Right renal pelvis (tissue), 4 donors: Measurements from ENCODE around the gene ANKRD40CL. TPM values are rescaled to one million over a fixed set of nuclear protein-coding genes. Genes with fewer than 3 reads are reported as not detected.
A peak's percentile ranks its signal among the peaks of the same experiment; 100 is the strongest.
"Not testable (repeated sequence)": the region's sequence is repeated elsewhere in the genome, so short reads cannot be mapped to it uniquely, and the experiment has no call there.

Experiments used
- DNase-seq, 4 donors: peaks; one replicate each; pipeline ENCODE4 v3.0.0-alpha.2; 2013; ENCODE audit warnings: low read depth in 4 of 4, low spot score in 3 of 4, missing footprints in 1 of 4
- polyA plus RNA-seq, 4 donors: library from polyadenylated mRNA; unstranded; fragments of 120-200 nt; gene quantifications; one replicate each; pipeline ENCODE4 v1.2.1, GENCODE V29; 2013; ENCODE audit not compliant: insufficient read length in 4 of 4

The ANKRD40CL gene
- polyA plus RNA-seq, 4 donors, result 0.17 to 0.37 (median 0.18) TPM; not detected in 1

DNA sequence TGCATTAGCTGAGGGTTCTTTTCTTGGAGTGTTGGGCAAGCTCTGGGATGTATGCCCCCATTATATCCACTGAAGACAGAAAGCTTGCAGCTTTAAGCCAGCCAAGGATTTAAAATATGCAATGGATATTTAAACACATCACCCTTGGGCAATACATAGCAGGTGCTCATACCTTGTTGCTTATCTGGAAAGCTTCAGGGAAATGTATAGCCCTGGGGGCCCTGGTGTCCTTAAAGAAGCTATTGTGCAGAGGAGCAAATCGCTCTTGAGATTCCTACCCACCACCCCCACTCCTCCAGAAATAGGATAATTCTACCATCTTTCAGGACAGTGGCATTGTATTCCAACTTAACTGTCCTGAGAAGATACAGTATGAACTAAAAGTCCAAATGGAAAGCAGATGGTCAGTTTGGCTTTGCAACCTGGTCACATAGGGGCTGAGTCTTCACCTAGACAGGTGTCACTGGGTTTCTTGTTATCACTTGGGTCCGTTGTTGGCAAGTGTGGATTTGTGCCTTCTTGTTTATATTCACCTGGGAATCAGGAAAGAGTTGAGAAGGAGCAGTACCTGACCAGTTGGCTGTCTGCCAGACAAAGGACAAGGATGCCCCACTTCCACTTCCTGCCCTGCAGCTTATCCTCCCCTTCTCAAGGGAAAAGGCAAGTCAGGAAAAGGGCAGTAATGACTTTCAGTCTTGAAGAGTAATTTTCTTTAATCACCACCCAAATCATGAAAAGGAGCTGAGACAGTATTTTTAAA is 3.4 kb downstream of the ANKRD40CL start:
- DNase-seq, result no peak

DNA sequence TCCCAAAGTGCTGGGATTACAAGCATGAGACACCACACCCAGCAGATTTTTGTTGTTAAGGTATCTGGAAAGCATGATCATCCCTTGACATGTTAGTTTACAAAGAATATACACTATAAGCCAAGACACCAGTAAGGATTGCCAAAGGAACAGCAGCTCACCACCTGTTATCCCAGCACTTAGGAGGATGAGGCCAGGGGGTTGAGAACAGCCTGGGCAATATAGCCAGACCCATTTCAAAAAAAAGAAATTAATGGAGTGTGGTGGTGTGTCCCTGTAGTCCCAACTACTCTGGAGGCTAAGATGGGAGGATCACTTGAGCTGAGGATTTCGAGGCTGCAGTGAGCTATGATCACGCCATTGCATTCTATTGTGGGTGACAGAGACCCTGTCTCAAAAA is 5.1 kb downstream of the ANKRD40CL start:
- DNase-seq, result no peak

DNA sequence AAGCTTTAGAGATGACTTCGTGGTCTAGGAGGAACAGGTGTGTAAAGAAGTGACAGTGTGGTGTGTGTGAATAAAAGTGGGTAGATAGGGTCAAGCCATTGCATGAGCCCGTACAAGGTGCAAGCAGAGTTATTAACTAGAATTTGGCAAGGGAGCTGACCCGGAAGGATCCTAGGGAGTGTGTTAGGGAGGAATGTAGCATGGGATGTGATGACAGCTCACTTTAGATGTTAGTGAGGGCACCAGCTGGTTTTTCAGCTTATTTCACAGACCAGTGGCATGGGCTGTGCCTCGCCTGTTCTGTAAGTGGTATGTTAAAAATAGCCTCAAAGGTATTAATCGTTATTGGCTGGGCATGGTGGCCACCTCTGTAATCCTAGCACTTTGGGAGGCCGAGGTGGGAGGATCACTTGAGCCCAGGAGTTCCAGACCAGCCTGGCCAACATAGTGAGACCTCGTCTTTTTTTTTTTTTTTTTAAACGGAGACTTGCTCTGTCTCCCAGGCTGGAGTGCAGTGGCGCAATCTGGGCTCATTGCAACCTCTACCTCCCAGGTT is 8.3 kb downstream of the ANKRD40CL start:
- no peak for DNase-seq

DNA sequence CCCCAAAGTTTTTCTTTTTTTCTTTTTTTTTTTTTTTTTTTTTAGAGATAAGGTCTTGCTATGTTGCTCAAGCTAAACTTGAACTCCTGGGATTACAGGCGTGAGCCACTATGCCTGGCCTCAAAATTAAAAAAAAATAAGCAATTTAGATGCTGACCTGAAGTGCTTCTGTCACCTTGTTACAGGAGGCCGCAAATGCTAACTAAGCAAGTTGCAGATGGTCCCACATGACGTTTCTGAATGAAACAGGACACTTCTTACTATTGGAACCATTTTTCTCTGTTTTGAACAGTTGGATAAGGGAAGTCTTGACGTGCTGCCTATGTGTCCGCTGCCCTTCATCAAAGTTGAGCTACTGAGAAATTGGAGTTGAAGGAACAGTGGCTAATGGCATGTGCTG is 8.8 kb downstream of the ANKRD40CL start:
- DNase-seq, result no peak

DNA sequence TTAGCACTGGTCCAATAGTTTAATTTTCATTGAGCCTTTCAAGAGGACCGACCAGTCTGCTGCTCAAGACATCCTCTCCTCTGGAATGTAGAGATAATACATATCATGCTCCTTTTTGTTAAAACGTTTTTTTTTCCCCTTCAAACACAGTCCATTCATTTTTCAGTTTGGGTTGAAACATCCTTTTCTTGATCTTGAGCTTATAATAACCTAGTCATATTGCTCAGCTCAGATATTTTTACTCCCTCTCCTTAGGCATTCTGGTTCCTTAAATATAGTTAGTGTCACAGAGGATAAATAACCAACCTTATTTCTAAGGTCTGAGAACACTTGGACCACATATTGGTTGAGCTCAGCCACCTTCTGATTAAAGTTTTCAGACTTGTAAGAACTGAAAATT is 12.8 kb downstream of the ANKRD40CL start:
- no peak for DNase-seq

DNA sequence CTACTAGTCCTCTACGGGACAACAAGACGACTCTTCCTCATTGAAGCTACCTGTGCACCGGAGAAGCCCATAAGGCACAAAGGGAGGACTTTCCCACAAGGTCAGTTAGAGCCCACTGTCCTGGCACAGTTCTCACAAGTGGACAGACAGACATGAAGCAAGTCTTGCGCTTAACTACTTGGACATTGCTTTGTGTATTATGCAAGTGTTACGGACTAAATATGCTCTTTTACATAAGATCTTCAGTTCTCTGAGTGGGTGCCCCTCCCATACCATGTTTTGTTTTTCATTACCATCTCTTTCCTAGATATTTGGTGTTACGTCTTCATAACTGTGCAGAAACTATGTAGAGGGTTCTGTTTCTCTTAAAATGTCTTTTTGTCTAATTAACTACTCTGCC is 18.1 kb downstream of the ANKRD40CL start:
- DNase-seq, result no peak

DNA sequence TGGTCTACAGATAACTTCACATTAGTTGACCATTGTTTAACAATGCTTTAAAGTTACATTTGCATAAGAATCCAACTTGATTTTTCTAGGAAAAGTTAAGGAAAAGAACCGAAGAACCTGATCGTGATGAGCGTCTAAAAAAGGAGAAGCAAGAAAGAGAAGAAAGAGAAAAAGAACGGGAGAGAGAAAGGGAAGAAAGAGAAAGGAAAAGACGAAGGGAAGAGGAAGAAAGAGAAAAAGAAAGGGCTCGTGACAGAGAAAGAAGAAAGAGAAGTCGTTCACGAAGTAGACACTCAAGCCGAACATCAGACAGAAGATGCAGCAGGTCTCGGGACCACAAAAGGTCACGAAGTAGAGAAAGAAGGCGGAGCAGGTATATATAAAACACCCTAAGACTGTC is 21.7 kb downstream of the ANKRD40CL start:
- DNase-seq, result no peak

DNA sequence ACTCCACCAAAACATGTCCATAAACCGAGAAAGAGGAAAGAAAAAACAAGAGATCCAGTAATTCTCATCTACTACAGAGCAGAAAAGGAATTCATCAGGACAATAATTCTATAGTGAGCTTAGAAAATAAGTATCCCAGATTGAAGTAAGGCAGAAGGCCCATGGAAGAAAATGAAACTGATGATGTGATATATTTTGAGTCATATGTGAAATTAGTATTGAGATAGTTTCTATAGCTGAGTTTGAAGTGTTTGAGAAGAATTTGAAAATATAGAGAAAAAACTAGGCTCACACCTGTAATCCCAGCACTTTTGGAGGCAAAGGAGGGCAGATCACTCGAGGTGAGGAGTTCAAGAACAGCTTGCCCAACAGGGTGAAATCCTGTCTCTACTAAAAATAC is 28.2 kb downstream of the ANKRD40CL start:
- no peak for DNase-seq

DNA sequence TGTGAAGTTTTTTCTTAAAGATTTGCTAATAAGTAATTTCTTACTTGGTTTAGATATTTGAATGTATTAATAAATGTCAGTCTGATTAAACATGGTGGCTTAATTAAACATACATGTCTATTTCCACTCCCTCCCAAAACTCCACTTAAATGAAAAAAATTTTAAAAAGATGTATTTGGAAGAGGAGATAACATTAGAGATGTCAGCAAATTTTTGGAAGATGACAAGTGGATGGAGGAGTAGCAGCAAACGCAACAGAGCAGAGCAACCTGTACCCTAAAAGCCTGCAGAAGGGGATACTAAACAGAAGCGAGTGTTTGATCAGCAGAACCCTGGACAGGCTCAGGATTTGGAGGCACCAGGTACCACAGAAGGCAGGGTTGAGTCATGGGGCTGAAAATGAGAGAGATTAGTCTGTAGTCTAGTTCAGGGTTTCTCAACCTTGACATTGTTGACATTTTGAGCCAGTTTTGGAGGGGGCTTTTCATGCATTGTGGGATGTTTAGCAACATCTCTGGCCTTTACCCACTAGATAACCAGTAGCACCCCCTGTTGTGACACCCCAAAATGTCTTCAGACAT is 30.1 kb downstream of the ANKRD40CL start:
- no peak for DNase-seq

DNA sequence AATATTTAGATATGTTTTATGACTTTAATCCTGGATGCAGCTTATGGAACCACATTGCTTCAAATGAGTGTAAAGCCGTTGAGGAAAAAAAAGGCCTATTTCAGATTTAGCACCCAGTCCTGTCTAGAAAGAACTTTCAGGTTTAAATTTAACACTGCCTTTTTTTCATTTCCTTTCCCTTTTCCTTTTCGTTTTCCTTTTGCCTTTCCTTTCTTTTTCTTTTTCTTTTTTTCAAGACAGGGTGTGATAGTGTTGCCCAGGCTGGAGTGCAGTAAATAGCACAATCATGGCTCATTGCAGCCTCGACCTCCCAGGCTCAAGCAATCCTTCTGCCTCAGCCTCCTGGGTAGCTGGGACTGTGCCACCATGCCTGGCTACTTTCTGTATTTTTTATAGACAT is 32.0 kb downstream of the ANKRD40CL start:
- no peak for DNase-seq

DNA sequence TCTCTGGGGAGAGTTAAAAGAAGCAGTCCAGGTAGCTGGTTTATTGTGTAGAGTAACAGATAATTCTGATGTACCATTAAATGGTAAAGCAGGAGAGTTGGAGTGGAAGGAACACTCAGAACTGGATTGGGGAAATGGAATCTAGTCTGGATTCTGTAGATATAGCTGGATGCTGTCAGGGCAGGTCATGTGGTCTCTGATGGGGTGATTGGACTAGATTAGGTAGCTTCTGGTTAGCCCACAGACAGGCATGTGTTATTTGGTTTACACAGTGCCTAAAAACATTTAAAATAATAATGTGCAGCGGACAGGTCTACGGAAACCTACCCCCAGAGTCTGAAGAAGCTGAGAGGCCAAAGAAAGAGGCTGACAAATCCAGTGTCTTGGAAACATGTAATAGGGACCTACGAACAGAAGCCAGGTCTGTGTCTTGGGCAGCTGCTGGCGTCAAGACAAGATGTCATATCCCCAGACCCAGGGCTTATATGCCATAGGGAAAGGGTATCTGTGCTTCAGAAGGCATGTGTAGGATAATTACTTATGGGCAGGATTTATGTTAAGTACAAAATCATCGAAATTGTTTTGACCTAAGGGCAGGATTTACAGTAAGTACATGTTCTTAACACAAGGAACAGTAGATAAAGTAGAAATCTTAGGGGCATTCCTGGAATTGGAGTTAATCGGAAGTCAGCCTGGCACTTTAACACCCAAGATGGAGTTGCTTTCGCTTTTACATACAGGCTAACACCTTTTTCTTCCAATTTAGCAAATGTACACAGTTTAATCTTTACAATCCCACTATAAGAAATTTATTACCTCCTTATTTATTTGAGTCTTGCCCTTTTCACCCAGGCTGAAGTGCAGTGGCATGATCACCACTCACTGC is 35.5 kb downstream of the ANKRD40CL start:
- no peak for DNase-seq

DNA sequence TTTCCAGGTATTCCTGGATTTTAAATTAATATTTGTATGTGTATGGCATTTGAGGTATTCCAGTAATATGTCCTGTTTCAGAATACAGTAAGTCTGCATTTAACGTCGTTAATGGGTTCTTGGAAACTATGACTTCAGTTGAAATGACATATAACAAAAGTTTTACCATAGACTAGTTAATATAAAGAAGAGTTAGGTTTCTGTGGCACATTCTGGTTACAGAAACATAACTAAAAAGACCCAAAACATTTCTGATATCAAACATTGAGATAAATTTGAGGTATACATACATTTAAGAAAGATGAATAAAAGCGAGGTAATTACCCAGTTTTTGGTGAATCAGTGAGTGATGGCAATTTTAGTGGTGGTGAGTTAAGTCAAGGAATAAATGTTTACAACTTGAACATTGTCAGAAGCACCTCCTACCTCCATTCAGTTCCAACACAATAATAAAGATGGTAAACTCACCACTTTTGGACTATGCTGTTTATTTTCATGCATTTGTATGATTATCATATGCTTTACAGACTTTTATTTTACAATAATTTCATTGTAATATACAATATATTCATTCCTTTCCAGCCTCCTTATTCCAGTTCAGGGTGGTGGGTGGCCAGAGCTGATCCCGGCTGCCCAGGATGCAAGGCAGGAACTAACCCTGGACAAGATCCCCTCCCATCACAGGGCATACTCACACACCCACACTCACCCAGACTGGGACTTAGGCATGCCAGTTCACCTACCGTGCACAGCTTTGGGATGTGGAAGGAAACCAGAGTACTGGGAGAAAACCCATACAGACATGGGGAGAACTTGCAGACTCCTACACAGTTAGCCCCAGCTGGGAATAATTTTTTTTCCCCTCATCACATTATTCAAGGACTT is 38.2 kb downstream of the ANKRD40CL start:
- no peak for DNase-seq

DNA sequence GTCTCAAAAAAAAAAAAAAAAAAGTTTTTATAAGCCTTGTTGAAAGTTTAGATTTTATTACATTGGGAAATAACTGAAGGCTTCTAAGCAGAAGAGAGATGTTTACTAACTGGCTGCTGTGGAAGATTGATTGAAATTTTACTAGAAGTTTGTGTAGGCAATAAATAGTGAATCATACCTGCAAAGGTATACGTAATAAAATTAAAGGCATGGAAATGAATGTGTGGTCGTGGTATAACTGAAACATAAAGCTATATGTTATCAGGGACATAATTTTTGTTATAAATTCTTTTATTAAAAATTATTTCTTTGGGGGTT is 39.2 kb downstream of the ANKRD40CL start:
- no peak for DNase-seq

DNA sequence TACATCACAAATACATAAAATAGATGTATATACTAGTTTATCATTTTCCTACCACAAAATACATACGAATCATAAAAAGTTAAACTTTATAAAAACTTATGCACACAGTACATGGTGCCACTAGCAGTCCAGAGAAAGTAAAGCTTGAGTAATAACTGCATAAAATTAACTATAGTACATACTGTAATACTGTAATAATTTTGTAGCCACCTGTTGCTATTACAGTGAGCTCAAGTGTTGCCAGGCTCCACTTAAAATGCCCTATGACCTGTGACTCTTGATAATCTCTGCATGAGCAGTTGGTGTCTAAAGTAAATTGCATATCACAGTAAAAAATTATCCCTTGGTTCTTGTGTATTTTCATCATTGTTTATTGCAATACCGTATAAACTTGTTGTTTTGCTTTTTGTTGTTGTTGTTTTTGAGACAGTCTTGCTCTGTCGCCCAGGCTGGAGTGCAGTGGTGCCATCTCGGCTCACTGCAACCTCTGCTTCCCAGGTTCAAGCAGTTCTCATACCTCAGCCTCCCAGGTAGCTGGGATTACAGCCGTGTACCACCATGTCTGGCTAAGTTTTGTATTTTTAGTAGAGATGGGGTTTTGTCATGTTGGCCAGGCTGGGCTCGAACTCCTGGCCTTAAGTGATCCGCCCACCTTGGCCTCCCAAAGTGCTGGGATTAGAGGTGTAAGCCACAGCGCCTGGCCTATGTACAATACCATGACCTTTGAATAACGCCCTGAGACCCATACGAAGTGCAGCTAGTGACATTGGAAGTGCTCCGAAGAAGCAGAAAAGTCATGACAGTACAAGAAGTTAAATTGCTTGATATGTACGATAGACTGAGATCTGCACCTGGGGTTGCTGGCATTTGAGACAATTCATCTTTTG is 41.3 kb downstream of the ANKRD40CL start:
- no peak for DNase-seq

DNA sequence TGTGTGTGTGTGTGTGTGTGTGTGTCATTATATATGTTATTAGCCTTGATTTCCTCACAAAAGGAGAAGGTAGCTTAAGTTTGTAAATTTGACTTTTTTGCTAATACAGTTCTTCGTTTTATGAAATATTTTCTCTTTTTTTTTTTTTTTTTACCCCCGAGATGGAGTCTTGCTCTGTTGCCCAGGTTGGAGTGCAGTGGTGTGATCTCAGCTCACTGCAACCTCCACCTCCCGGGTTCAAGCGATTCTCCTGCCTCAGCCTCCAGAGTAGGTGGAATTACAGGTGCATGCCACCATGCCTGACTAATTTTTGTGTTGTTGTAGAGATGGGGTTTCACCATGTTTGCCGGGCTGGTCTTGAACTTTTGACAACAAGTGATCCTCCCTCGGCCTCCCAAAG is 42.7 kb downstream of the ANKRD40CL start:
- DNase-seq, result not testable (repeated sequence)

DNA sequence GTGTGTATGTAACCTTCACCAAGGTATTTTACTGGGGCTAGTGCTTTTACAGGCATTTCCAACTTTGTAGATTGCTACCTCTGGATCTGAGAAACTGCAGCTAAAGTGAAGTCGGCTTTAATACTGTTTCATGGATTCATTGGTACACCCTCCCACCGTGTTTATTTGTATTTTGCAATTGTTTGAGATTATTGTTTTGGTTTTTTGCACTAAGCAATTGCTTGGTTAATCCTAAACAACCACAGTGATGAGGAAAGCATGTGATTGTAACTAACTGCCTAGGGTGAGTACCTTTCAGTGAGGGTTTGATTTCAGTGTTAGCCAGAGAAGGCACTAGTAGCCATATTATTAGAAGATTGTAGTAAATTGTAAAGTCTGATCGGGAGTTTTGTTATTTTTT is 44.6 kb downstream of the ANKRD40CL start:
- no peak for DNase-seq

DNA sequence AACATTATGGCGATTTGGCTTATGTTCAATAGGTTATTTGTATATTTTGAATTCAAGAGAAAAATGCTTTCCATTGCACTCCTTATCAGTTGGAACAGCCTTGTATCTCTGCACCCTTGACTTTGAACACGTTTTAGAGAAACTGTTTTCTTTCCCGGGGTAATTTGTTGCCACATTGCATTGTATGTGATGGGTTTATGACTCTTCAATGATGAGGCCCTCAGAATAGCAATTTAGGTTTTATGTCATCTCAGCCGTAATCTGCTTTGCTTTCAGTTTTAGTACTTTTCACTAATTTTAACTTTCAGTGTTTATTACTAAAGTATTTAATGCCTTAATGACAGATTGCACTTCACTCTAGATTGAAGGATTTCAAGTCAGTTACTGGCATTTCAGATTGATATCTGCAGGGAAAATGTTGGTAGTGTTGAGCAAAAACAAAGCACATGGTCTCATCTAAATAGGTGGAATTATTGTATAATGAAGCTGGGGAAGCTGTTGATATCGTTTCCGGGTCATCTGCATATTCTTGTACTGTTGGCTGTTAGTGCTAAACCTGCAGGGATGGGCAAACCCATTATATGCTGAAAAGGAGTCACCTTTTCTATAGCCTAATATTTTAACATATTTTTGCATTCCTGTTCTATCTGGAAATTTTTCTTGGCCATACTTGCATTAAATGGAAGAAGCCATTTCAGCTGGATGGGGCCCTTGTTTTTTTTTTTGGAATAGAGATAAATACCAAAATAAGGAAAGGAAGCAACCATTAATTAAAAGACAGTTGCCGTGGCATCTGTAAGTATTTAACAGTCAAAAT is 45.9 kb downstream of the ANKRD40CL start:
- no peak for DNase-seq

DNA sequence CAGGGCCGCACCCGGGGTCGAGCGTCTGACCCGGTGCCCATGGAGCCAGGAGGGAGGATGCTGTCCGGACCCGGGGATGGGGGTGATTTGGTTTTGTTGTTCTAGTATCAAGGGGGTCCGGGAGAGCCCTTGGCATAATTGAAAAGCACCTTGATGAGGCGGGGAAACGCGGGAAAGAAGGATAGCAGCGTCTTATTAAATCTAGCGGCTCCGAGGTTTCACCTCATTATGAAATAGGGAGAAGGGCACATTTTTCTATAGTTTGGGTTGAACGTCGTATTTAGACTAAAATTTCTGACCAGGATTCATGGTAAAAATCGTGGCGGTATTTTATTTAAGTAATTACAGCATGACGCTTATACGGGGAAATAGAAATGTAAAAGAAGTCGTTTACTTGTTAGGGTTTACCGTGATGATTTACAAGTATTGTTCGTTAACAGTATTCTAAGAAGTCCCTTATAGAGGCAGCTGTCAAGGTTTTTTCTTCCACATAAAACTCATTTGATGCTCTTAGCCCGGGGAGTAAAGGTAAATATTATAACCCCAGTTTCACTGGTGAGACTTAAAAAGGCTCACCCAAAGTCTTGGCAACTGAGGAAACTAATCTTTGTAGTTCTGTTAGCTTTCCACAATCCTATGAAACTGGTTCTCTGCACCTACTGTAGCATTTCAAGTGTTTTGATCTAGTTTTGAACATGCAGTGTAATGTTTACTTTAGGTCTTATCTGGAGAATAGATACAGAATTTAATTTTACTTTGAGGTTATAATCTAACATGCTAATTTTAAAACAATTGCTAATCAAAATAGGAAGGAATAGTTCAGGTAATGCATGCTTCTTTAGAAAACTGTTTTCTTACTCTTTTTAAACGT is 47.2 kb downstream of the ANKRD40CL start:
- peak in 1 of 4 donors; percentile 31 for DNase-seq
